IPS-NIHi7 (cell line): Measurements from ENCODE around the gene NCAPG2.

ENCODE experiments used
- DNase-seq: peaks from one replicate; pipeline ENCODE4 v3.0.0; 2012; ENCODE audit warnings: mixed read lengths; ENCODE audit errors: extremely low spot score

NCAPG2 gene

DNA sequence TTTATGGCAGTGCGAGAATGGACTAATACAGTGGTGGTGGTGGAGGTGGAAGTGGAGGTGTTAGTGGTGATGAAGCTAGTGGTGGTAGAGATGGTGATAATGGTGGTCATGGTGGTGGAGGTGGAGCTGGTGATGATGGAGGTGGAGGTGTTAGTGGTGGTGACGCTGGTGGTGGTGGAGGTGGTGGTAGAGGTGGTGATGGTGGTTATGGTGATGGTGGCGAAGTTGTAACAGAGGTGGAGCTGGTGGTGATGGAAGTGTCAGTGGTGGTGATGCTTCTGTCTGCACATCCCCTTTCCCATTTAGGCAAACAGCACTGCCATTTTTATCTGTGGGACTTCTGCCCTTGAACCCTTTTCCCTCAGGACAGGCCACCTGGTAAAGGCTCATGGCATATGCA, 109.5 kb downstream of the NCAPG2 start:
- DNase-seq, result no peak

GRCh38 chr7:158592541-158592940, 112.1 kb downstream of the NCAPG2 start:
- no peak for DNase-seq

DNA sequence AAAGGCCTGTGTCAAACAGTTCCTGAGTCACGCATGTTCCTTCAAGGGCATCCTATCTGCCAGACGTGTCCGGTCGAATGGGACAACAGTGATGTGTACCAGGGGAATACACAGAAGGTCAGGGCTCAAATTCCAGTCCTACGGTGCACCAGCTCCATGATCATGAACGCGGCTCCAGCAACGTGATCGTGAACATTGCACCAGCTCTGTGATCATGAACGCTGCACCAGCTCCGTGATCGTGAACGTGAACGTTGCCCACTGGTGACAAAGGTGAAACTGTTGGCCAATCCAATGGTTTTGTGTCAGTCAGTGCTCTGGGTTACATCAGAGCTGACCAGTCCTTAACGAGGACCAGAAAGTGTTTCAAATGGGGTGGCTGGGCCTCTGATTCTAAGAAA, 112.7 kb downstream of the NCAPG2 start:
- no peak for DNase-seq

DNA sequence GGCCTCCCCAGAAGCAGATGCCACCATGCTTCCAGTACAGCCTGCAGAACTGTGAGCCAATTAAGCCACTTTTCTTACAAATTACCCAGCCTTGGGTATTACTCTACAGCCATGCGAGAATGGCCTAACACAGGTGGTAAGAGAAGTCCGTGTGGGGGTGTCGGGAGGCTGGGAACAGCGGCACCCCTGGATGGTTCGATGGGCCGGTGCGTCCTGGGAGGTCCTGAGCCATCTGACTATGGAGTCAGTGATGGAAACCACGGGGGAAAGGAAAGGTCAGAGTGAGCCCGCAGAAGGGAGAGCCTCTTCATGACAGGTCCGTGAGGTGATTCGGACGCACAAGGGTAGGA, 114.4 kb downstream of the NCAPG2 start:
- DNase-seq, result no peak

GRCh38 chr7:158589653-158590052, 115.0 kb downstream of the NCAPG2 start:
- DNase-seq, result no peak

DNA sequence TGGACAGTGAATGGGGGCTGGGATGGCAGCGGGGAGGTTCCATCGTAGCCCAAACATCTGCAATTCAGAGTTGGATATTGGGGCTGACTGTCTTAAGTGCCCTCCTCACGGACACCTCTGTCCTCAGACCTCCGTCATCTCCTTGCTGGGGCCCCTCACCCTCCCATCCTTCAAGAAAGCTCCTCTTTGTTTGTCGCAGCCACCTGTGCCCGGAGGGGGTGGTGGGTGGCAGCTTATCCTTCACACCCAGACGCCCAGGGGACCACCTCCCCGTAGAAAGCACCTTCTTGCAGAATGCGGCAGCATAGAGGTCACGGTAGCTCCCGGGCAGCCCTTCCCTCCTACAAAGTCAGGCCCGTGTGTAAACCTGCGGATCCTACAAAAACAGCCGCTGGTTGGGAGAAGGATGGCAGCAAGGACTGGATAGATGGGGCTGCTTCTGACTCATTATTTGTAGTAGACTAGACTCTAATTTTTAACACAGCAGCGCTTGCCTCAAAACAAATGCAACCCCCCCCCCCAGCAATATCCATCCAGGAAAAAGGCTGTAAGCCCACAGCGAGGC, 115.6 kb downstream of the NCAPG2 start:
- DNase-seq, result no peak

GRCh38 chr7:158588085-158588877, 116.3 kb downstream of the NCAPG2 start:
- peak; percentile 45 for DNase-seq

DNA sequence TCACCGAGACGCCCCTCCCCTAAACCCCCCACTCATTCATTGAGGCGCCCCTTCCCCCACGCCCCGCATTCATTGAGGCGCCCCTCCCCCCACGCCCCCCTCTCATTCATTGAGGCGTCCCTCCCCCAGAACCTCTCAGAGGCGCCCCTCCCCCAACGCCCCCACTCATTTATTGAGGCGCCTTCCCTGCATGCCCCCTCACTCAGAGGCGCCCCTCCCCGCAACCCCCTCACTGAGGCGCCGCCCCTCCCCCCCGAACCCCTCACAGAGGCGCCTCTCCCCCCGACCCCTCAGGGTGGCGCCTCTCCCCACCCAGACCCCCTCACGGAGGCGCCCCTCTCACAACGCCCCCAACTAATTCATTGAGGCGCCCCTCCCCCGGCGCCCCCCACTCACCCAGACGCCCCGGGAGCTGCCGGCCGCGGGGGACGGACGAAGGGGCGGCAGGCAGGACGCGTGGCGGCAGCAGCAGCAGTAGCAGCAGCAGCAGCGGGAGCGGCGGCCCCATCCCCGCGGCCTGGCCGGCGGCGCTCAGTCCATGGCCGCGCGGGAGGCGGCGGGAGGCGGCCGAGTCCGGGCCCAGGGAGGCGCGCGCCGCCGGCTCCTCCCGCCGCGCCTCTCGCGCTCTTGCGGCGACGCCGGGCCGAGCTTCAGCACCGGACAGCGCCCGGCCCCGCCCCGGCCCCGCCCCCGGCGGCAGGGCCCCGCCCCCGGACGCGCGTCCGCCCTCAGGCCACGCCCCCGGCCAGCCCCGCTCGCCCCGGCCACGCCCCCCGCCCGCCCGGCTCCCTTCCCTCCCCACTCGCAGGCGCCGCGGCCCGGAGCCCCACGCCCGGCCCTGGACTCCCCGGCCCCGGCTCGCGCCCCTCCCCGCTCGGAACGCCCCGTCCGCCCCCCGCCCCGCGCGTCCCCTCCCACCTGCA, 117.2 kb downstream of the NCAPG2 start, which contains the start of gene PTPRN2:
Gene PTPRN2, minus strand, starts transcription at position 662 of the 923 bp plus-strand sequence.
- peak; percentile 97 for DNase-seq

DNA sequence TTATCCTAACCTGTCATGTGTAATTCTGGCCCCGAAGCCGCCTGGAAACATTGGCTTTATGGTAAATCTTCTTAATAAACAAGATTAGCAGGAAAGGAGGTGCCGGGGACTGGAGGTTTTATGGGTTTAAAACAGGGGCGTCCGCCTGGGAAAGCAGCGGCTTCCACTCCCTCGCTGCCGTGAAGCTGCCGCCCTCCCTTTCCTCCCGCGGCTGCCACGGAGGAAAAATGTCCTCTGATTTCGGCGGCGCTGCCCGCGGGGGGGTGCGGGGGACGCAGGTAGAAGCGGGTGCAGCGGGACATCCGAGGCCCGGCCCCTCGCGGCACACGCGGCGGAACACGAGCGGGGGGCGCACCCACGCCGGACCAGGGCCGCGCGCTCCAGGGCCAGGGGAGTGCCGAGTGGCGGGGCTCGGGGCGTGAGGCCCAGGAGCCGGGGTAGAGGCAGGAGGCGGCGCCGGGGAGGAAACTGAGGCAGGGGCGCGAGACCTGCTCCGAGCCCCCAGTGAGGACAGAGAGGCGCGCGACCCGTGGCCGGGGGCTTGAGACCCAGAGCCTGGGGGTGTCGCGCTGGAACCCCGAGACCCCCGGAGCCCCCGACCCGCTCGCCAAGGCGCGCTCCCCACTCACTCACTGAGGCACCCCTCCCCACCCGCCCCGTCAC, 118.0 kb downstream of the NCAPG2 start:
- no peak for DNase-seq

DNA sequence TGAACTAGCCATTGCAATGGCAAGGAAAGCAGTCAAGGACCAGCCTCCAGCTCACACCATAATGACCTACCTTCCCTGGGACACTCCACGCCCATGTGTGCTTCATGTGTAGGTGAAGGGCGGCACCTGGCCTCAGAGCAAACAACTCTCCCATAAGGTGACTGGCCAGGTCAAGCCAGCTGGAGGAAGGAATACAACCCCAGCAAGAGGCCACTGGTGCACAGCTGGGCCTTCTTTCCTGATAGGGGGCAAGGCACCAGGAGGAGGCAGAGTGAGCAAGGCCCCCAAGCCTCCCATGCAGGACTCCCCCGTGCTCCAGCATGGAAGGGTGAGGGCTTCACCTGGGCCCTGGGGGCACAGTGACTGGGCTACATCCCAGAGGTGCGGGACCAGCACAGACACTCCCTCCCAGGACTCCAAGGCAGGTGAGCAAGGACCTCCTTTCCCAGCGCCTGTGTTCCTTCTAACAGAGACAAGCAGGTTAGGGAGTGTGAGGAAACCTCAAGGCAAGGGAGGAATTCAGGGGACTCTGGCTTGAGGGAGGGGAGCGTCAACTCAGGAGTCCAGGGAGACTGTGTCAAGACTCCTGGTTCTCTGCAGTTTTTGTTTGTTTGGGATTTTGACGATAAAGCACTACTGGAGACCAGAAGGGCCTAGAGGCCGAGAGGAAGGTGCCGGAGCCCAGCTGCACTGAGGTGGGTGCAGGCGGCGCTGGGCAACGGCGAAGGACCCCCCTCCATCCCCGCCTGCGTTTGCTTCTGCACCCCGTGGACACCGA, 118.7 kb downstream of the NCAPG2 start:
- DNase-seq, result no peak

DNA sequence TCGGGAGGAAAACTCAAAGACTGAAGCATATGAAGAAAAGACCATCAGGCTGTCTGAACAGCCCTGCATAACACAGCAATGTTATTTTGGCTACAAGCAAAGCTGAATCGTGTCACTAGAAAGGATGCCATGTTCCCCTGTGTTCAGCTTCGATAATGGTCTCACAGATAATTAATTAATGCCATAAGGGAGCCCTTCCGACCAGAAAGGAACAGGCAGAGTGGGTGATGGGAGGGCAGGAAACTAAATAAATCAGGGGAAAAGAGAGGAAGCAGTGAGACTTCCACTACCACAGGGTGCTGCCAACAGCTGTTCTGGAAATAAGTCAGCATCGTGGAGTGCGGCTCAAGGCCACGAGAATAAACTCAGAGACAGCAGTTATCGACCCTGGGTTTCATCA, 120.2 kb downstream of the NCAPG2 start:
- DNase-seq, result no peak

DNA sequence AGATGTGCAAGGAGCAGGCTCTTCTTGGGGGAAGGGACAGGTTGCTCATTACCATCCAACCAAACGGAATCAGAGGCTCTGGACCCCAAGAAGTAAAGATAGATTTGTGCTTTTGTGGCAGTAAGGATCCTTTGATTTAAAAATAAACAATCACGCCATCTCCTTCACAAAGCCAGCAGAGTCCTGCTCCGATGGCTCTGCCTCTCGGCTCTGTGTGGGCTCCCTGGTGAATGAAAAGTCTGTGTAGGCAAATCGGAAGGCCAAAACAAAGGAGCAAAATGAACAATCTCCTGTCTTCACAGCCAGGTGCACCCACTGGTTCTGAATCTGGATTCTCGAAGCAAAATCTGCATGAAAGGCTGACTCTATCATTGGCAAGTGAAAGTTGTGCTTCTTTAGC, 120.8 kb downstream of the NCAPG2 start:
- no peak for DNase-seq

- no peak for DNase-seq
Observed at GRCh38 chr7:158583143-158583542, 121.5 kb downstream of the NCAPG2 start.

GRCh38 chr7:158582089-158582456, 122.5 kb downstream of the NCAPG2 start:
- DNase-seq, result no peak

DNA sequence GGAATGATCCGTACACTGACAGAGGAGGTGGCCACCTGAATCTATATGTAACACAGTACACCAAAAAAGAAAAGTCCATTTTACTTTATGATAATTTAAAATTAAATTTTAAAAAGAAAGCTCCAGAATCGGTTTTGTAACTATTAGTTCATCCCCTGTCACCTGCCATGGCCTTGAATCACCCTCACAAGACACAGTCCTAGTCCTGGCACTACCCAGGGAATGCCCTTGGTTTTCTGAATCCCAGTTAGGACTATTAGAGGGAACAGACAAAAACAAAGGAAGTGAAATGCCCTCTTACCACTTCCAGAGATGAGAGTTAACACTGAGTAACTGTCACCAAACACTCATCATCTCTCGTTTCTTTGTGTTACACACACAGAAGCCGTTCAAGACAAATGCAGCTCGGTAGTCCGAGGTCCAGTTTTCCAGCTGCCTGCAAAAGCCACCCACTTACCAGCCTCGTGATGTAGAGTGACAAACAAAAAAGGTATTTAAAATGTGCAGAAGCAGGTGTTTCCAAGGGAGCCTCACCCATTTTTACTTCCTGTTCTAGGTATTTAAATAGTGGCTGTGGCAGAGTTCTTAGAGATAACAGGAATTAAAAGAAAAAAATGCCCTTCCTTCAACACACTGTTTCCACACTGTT, 123.0 kb downstream of the NCAPG2 start:
- DNase-seq, result no peak
